AG04449 (cell line): ENCODE measurements around the gene SMOC2.
"Not testable (repeated sequence)": the region's sequence is repeated elsewhere in the genome, so short reads cannot be mapped to it uniquely, and the experiment has no call there.

Experiments used
- CTCF ChIA-PET: fragments of 350-600 bp; formaldehyde crosslinking; extraction: SDS; loops from one replicate; lab custom pipeline; 2021; ENCODE audit warnings: antibody characterized with exemption; lab: Yijun Ruan, JAX
- POLR2A ChIA-PET: fragments of 400-600, 350-600 bp; formaldehyde crosslinking; extraction: SDS; loops from one replicate; lab custom pipeline; 2020; ENCODE audit warnings: antibody characterized with exemption, inconsistent platforms; lab: Yijun Ruan, JAX
- DNase-seq: peaks from one replicate; pipeline ENCODE4 v3.0.0-alpha.2; 2010; ENCODE audit warnings: low read depth, low spot score
- H3K4me3 ChIP-seq: 2 replicates; pipeline ENCODE4 v1.5.1; 2011; ENCODE audit warnings: low read depth, mild to moderate bottlenecking, control low read depth, low read length
- TF ChIP-seq, protein P1 (sequence below): IDR thresholded peaks from one replicate; pipeline ENCODE4 v1.5.1; 2011; ENCODE audit warnings: mild to moderate bottlenecking, moderate library complexity, low read length, control low read depth, inconsistent platforms; ENCODE audit not compliant: insufficient read depth; ENCODE audit errors: missing control alignments

SMOC2 gene

DNA sequence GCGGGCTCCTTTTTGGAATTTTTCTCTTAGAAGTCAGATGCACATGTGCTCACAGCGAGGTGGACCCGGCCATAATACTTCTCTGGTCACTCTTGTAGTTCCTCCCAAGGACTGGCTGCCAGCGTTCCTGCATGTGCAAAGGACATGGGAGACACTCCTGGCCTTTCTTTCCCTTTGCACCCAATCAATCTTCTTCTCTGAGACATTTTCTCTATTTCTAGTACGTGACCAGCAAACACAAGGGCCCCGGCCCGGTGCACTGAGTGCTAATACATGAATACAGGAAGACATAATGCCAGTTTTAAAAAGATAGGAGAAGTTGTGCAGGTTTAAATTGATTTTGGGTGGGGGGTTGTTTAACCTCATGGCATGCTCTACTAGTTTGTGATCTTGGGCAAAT, 233.6 kb downstream of the SMOC2 start:
- H3K4me3 ChIP-seq = no peak overlapping the region
- TF ChIP-seq, protein P1, sequence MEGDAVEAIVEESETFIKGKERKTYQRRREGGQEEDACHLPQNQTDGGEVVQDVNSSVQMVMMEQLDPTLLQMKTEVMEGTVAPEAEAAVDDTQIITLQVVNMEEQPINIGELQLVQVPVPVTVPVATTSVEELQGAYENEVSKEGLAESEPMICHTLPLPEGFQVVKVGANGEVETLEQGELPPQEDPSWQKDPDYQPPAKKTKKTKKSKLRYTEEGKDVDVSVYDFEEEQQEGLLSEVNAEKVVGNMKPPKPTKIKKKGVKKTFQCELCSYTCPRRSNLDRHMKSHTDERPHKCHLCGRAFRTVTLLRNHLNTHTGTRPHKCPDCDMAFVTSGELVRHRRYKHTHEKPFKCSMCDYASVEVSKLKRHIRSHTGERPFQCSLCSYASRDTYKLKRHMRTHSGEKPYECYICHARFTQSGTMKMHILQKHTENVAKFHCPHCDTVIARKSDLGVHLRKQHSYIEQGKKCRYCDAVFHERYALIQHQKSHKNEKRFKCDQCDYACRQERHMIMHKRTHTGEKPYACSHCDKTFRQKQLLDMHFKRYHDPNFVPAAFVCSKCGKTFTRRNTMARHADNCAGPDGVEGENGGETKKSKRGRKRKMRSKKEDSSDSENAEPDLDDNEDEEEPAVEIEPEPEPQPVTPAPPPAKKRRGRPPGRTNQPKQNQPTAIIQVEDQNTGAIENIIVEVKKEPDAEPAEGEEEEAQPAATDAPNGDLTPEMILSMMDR = no peak
- CTCF ChIA-PET = no interaction called here
- DNase-seq = no peak
- POLR2A ChIA-PET = no interaction called here

DNA sequence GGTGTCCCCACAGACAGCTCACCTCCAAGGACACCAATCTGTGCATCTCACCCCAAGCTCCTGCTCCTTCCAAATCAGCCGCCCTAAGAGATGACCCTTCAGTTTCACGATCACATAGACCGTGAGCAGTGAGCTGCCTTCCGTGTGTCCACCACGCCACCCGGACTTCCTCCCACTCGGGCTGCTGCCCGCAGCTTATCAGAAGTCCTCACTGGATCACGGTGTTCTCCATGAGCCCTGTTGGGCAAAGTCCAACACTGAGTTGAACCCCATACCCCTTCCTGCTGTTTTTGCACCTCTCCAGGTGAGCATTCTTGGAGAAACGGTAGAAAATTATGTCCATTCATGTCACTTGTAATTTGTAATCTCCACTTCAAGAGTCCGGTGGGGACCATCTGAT, 234.4 kb downstream of the SMOC2 start:
- CTCF ChIA-PET = no interaction called here
- TF ChIP-seq, protein P1 = no peak
- H3K4me3 ChIP-seq = no peak overlapping the region
- no peak for DNase-seq
- POLR2A ChIA-PET = no interaction called here

GRCh38 chr6:168675933-168676551, 235.1 kb downstream of the SMOC2 start:
- TF ChIP-seq, protein P1 = no peak
- ChIA-PET POLR2A (no interaction called here), CTCF (no interaction called here)
- H3K4me3 ChIP-seq = no peak overlapping the region
- no peak for DNase-seq

DNA sequence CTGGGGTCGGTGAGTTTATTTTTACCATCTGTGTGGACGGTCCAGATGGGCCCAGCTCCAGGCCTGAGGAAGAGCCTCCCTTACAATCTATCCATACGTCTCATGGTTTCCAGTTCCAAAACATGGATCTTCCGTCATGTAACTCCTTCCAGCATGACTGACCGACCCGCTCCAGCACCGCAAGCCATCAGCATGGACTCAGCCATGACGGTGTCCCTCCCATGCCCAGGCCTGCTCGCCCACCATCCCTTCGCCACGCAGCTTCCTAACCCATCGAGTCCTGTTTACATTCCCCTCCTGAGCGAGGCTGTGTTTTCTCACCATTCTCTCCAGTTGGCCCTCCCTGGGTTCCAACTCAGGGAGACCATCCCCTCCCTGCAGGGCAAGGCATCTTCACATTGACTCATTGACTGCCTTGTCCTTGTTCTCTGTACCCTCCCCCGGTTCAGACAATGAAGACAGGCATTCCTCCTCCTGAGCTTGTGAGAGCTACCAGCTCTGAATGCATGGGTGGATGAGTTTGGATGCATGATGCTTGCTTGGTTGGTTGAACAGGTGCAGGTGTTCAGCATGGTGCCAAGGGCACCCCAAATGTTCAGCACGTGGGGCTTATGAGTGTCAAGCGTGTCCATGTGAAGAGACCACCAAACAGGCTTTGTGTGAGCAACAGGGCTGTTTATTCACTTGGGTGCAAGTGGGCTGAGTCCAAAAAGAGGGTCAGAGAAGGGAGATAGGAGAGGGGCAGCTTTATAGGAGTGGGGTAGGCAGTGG, 235.8 kb downstream of the SMOC2 start:
- CTCF ChIA-PET = no interaction called here
- DNase-seq = no peak
- no peak overlapping the region for H3K4me3 ChIP-seq
- POLR2A ChIA-PET = no interaction called here
- TF ChIP-seq, protein P1 = no peak

DNA sequence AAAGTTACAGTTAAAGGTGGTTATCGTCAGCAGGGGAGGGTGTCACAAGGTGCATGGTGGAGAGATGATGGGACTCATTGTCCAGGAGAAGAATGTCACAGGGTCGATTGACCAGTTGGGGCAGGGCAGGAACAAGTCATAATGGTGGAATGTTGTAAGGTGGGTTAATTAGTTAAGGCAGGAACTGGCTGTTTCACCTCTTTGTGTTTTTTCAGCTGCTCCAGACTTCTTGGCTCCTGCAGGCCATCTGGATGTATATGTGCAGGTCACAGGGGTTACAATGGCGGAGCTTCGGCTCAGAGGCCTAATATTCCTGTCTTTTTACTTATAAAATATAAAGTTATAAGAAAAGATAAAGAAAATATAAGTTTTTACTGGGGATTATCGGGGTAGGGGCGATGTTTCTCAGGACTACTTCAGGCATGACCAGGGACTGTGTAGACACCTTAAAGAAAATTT, 236.4 kb downstream of the SMOC2 start:
- CTCF ChIA-PET, POLR2A ChIA-PET, H3K4me3 ChIP-seq, DNase-seq: not testable (repeated sequence)

DNA sequence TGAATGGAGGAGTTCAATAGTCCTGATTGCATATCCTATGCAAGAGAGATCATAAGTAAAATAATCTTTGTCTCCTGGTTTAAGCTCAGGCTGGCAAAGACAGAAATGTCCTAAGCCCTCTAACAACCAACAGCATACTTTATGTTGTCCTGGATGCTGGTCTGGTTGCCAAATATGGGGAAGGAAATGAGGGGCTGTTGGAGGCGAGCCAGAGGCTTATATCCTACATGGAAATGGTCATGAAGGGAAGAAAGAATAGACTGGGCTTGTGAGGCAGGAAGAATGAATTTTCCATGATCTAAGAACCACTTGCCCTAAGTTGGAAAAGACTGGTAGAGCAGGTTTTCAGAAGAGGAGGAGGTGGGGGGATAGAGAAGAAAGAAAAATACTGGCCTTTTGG, 237.1 kb downstream of the SMOC2 start:
- CTCF ChIA-PET = no interaction called here
- TF ChIP-seq, protein P1 = no peak
- POLR2A ChIA-PET = no interaction called here
- no peak for DNase-seq
- H3K4me3 ChIP-seq = no peak overlapping the region
